ENCODE results near the gene PRKACB.
"Not testable (repeated sequence)": the region's sequence is repeated elsewhere in the genome, so short reads cannot be mapped to it uniquely, and the experiment has no call there.

Gene PRKACB

DNA sequence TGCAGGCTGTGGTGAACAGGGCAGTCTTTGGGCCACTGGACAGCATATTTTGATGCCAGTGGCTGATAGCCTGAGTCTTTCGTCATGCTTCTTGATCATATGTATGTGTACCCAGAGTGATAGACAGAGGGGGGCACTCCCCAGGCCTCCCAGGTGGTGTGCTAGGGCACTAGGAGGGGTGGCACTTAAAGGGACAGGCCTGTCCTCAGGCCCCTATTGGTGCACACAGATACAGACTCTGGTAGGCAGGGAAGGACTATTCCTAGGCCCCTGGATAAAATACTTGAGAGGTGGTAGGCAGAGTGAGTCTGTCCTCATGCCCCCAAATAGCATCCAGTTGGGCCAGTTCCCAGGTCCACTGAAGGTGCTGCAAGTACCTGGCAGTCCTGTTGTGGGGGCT is 80.8 kb downstream of the PRKACB start:
- H3K4me1 ChIP-seq (ENCODE audit: control insufficient read depth in 1 of 2, insufficient read depth in 2 of 2, low read length in 2 of 2), result no peaks in the 10 kb centered on the region
- H3K4me3 ChIP-seq (ENCODE audit: low read depth in 1 of 2, low read length in 2 of 2), result no peak overlapping the region
- H3K27me3 ChIP-seq (ENCODE audit: low read depth, low read length), result no peaks in the 10 kb centered on the region
- H3K9me3 ChIP-seq (ENCODE audit: control insufficient read depth in 1 of 2, low read length in 2 of 2), result peaks cover 0 to 3% of the 10 kb centered on the region in 2 donors
- no peaks in the 10 kb centered on the region for H3K36me3 ChIP-seq (ENCODE audit: control insufficient read depth in 1 of 2, insufficient read depth in 2 of 2, low read length in 2 of 2)
- H3K27ac ChIP-seq (ENCODE audit: low read length), result no peak overlapping the region

- no peaks in the 10 kb centered on the region for H3K4me1 ChIP-seq (ENCODE audit: control insufficient read depth in 1 of 2, insufficient read depth in 2 of 2, low read length in 2 of 2)
- no peaks in the 10 kb centered on the region for H3K9me3 ChIP-seq (ENCODE audit: control insufficient read depth in 1 of 2, low read length in 2 of 2)
- H3K4me3 ChIP-seq (ENCODE audit: low read depth in 1 of 2, low read length in 2 of 2), result no peak overlapping the region
- no peak overlapping the region for H3K27ac ChIP-seq (ENCODE audit: low read length)
- no peaks in the 10 kb centered on the region for H3K36me3 ChIP-seq (ENCODE audit: control insufficient read depth in 1 of 2, insufficient read depth in 2 of 2, low read length in 2 of 2)
- no peaks in the 10 kb centered on the region for H3K27me3 ChIP-seq (ENCODE audit: low read depth, low read length)
These were observed 81.6 kb downstream of the PRKACB start for GRCh38 chr1:84225646-84226045.

DNA sequence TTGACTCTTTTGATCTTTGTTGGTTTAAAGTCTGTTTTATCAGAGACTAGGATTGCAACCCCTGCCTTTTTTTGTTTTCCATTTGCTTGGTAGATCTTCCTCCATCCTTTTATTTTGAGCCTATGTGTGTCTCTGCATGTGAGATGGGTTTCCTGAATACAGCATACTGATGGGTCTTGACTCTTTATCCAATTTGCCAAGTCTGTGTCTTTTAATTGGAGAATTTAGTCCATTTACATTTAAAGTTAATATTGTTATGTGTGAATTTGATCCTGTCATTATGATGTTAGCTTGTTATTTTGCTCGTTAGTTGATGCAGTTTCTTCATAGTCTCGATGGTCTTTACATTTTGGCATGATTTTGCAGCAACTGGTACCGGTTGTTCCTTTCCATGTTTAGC is 88.6 kb downstream of the PRKACB start:
- H3K36me3 ChIP-seq (ENCODE audit: control insufficient read depth in 1 of 2, insufficient read depth in 2 of 2, low read length in 2 of 2), result peaks cover 4 to 13% of the 10 kb centered on the region in 2 donors
- not testable (repeated sequence) for H3K9me3 ChIP-seq (ENCODE audit: control insufficient read depth in 1 of 2, low read length in 2 of 2); H3K4me3 ChIP-seq (ENCODE audit: low read depth in 1 of 2, low read length in 2 of 2); H3K27me3 ChIP-seq (ENCODE audit: low read depth, low read length); H3K4me1 ChIP-seq (ENCODE audit: control insufficient read depth in 1 of 2, insufficient read depth in 2 of 2, low read length in 2 of 2); H3K27ac ChIP-seq (ENCODE audit: low read length)

DNA sequence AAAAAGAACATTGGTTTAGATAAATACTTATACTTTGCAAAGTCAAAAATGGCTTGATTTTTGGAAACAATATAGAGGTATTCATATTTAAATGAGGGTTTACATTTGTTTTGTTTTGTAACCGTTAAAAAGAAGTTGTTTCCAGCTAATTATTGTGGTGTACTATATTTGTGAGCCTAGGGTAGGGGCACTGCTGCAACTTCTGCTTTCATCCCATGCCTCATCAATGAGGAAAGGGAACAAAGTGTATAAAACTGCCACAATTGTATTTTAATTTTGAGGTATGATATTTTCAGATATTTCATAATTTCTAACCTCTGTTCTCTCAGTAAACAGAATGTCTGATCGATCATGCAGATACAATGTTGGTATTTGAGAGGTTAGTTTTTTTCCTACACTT is 92.2 kb downstream of the PRKACB start:
- no peaks in the 10 kb centered on the region for H3K9me3 ChIP-seq (ENCODE audit: control insufficient read depth in 1 of 2, low read length in 2 of 2)
- H3K36me3 ChIP-seq (ENCODE audit: control insufficient read depth in 1 of 2, insufficient read depth in 2 of 2, low read length in 2 of 2), result peaks cover 12 to 32% of the 10 kb centered on the region in 2 donors
- H3K27me3 ChIP-seq (ENCODE audit: low read depth, low read length), result no peaks in the 10 kb centered on the region
- no peaks in the 10 kb centered on the region for H3K4me1 ChIP-seq (ENCODE audit: control insufficient read depth in 1 of 2, insufficient read depth in 2 of 2, low read length in 2 of 2)
- H3K27ac ChIP-seq (ENCODE audit: low read length), result no peak overlapping the region
- no peak overlapping the region for H3K4me3 ChIP-seq (ENCODE audit: low read depth in 1 of 2, low read length in 2 of 2)

DNA sequence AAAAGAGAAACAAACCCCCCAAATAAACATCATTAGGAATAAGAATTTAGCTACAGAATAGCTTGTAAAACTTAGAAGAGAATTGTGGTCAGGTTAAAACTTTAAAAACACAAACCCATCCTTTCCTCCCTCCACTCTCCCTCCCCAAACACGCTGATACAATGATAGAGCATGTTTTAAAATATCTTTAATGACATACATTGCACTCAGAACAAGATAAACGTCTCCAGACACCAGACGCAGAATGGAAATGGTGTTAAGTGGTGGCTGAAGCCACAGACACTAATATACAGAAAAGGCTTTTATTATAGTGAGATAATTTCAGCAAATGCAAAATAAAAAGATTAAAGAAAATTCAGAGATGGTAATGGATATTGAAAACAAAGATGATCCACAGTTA is 98.6 kb downstream of the PRKACB start:
- Histone ChIP-seq H3K4me1 (ENCODE audit: control insufficient read depth in 1 of 2, insufficient read depth in 2 of 2, low read length in 2 of 2) (no peaks in the 10 kb centered on the region), H3K4me3 (ENCODE audit: low read depth in 1 of 2, low read length in 2 of 2) (no peak overlapping the region), H3K36me3 (ENCODE audit: control insufficient read depth in 1 of 2, insufficient read depth in 2 of 2, low read length in 2 of 2) (peaks cover 8 to 19% of the 10 kb centered on the region in 2 donors), H3K9me3 (ENCODE audit: control insufficient read depth in 1 of 2, low read length in 2 of 2) (peaks cover 0 to 2% of the 10 kb centered on the region in 2 donors), H3K27me3 (ENCODE audit: low read depth, low read length) (no peaks in the 10 kb centered on the region), H3K27ac (ENCODE audit: low read length) (no peak overlapping the region)

DNA sequence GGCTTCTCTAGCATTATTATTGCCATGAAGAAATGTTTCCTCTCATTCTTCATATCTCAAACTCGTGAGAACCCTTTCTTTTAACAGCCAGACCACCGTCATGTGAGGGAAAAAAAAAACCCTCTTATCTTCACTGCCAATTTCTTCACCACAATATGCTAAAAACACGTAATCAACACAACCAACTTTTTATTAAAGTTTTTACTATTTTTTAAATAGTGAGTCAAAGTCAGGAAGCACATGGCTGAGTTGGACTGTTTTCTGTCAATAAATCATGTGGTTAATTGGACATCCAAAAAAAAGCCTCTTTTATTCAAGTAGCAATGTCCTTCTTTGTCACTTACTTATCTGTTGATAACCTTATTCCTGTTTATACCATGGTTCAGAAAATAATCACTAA is 101.5 kb downstream of the PRKACB start:
- H3K9me3 ChIP-seq (ENCODE audit: control insufficient read depth in 1 of 2, low read length in 2 of 2), result peaks cover 0 to 2% of the 10 kb centered on the region in 2 donors
- H3K27ac ChIP-seq (ENCODE audit: low read length), result no peak overlapping the region
- H3K36me3 ChIP-seq (ENCODE audit: control insufficient read depth in 1 of 2, insufficient read depth in 2 of 2, low read length in 2 of 2), result no peaks in the 10 kb centered on the region
- H3K4me1 ChIP-seq (ENCODE audit: control insufficient read depth in 1 of 2, insufficient read depth in 2 of 2, low read length in 2 of 2), result no peaks in the 10 kb centered on the region
- no peaks in the 10 kb centered on the region for H3K27me3 ChIP-seq (ENCODE audit: low read depth, low read length)
- no peak overlapping the region for H3K4me3 ChIP-seq (ENCODE audit: low read depth in 1 of 2, low read length in 2 of 2)

DNA sequence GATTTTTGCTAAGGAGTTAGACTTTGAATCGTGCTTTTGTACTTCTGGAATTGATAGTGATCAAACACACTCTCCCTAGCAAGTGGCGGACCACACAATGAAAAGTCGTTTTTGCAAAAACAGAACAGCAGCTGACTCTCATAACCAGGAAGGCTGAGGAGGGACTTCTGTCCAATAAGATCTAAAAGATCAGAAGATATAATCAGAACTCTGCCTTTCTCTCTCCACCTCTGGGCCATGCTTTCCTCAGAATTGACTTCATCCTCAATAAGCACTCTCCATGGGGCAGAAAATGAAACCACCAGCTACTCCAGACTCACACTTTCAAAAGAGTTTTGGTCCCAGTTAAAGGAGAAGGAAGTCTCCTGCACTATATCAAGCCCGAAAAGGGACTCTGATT is 102.1 kb downstream of the PRKACB start:
- H3K27ac ChIP-seq (ENCODE audit: low read length), result no peak overlapping the region
- H3K4me3 ChIP-seq (ENCODE audit: low read depth in 1 of 2, low read length in 2 of 2), result no peak overlapping the region
- H3K9me3 ChIP-seq (ENCODE audit: control insufficient read depth in 1 of 2, low read length in 2 of 2), result peaks cover 0 to 2% of the 10 kb centered on the region in 2 donors

GRCh38 chr1:84247425-84248220 is 103.6 kb downstream of the PRKACB start:
- H3K4me1 ChIP-seq (ENCODE audit: control insufficient read depth in 1 of 2, insufficient read depth in 2 of 2, low read length in 2 of 2), result no peaks in the 10 kb centered on the region
- H3K36me3 ChIP-seq (ENCODE audit: control insufficient read depth in 1 of 2, insufficient read depth in 2 of 2, low read length in 2 of 2), result no peaks in the 10 kb centered on the region
- H3K27ac ChIP-seq (ENCODE audit: low read length), result no peak overlapping the region
- no peak overlapping the region for H3K4me3 ChIP-seq (ENCODE audit: low read depth in 1 of 2, low read length in 2 of 2)
- no peaks in the 10 kb centered on the region for H3K27me3 ChIP-seq (ENCODE audit: low read depth, low read length)
- no peaks in the 10 kb centered on the region for H3K9me3 ChIP-seq (ENCODE audit: control insufficient read depth in 1 of 2, low read length in 2 of 2)

More for the DNA sequence above, 102.1 kb downstream of the PRKACB start:
- no peaks in the 10 kb centered on the region for H3K4me1 ChIP-seq (ENCODE audit: control insufficient read depth in 1 of 2, insufficient read depth in 2 of 2, low read length in 2 of 2)
- H3K36me3 ChIP-seq (ENCODE audit: control insufficient read depth in 1 of 2, insufficient read depth in 2 of 2, low read length in 2 of 2), result no peaks in the 10 kb centered on the region
- no peaks in the 10 kb centered on the region for H3K27me3 ChIP-seq (ENCODE audit: low read depth, low read length)

DNA sequence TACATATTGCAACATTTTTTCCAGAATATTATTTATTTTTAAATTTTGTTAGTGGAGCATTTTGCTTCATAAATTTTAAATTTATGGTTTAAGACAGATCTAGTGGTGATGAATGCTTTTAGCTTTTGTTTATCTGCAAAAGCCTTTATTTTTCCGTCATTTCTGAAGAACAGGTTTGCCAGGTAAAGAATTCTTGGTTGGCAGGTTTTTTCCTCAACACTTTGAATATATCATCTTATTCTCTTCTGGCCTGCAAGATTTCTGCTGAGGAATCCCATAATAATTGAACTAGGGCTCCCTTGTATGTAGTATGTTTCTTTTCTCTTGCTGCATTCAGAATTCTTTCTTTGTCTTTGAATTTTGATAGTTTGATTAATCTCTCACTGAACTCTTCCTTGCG is 106.6 kb downstream of the PRKACB start:
- H3K27ac ChIP-seq (ENCODE audit: low read length), result no peak overlapping the region
- no peaks in the 10 kb centered on the region for H3K9me3 ChIP-seq (ENCODE audit: control insufficient read depth in 1 of 2, low read length in 2 of 2)
- H3K4me1 ChIP-seq (ENCODE audit: control insufficient read depth in 1 of 2, insufficient read depth in 2 of 2, low read length in 2 of 2), result peaks cover 6% of the 10 kb centered on the region in 2 donors
- H3K27me3 ChIP-seq (ENCODE audit: low read depth, low read length), result no peaks in the 10 kb centered on the region
- no peaks in the 10 kb centered on the region for H3K36me3 ChIP-seq (ENCODE audit: control insufficient read depth in 1 of 2, insufficient read depth in 2 of 2, low read length in 2 of 2)
- H3K4me3 ChIP-seq (ENCODE audit: low read depth in 1 of 2, low read length in 2 of 2), result no peak overlapping the region

- H3K27ac ChIP-seq (ENCODE audit: low read length), result no peak overlapping the region
- H3K36me3 ChIP-seq (ENCODE audit: control insufficient read depth in 1 of 2, insufficient read depth in 2 of 2, low read length in 2 of 2), result no peaks in the 10 kb centered on the region
- no peaks in the 10 kb centered on the region for H3K27me3 ChIP-seq (ENCODE audit: low read depth, low read length)
- H3K4me3 ChIP-seq (ENCODE audit: low read depth in 1 of 2, low read length in 2 of 2), result no peak overlapping the region
- H3K9me3 ChIP-seq (ENCODE audit: control insufficient read depth in 1 of 2, low read length in 2 of 2), result no peaks in the 10 kb centered on the region
- H3K4me1 ChIP-seq (ENCODE audit: control insufficient read depth in 1 of 2, insufficient read depth in 2 of 2, low read length in 2 of 2), result peaks cover 6% of the 10 kb centered on the region in 2 donors
These were observed 109.0 kb downstream of the PRKACB start for GRCh38 chr1:84253036-84253435.

DNA sequence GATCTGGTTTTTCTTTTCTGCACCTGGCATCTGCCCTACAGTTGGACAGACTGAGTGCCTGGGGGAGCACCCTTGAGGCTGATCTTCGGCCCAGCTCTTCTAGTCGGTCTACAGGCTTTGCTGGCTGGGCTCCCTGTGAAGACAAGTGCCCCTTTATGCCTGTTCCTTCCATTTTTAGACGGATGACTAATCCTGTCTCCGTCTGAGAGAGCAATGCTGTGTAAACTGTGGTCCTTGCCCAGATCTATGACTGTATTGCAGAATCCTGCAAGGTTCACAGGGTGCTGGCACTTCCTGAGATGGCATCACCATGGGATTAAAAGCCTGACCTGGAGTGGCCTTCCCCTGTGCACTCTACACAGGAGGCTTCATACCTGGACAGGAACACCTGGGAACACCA is 109.8 kb downstream of the PRKACB start:
- Histone ChIP-seq H3K27ac (ENCODE audit: low read length) (no peak overlapping the region), H3K27me3 (ENCODE audit: low read depth, low read length) (no peaks in the 10 kb centered on the region), H3K9me3 (ENCODE audit: control insufficient read depth in 1 of 2, low read length in 2 of 2) (no peaks in the 10 kb centered on the region), H3K4me1 (ENCODE audit: control insufficient read depth in 1 of 2, insufficient read depth in 2 of 2, low read length in 2 of 2) (peaks cover 6% of the 10 kb centered on the region in 2 donors), H3K36me3 (ENCODE audit: control insufficient read depth in 1 of 2, insufficient read depth in 2 of 2, low read length in 2 of 2) (no peaks in the 10 kb centered on the region), H3K4me3 (ENCODE audit: low read depth in 1 of 2, low read length in 2 of 2) (no peak overlapping the region)

DNA sequence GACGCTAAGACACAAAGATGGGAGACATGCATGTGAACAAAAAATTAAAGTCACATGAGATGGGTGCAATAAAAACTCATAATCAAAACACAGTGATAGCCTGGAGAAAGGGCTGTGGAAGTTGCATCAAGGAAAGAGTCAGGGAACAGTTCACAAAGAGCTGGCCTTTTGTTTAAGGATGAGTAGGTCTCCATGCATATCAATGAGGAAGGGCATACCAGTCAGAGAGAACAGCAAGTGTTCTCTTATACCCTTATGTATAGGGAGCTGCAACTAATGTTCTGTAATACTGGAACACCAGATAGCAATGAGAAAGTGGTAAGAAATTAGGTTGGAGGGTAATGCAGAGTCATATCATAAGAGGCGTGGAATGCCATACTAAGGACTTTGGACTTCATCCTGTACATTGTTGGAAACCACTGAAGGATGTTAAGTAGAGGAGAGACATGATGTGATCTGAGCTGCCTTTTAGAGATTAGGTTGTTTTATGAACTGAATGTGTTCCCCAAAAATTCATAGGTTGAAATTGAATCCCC is 110.7 kb downstream of the PRKACB start:
- H3K9me3 ChIP-seq (ENCODE audit: control insufficient read depth in 1 of 2, low read length in 2 of 2), result no peaks in the 10 kb centered on the region
- no peaks in the 10 kb centered on the region for H3K36me3 ChIP-seq (ENCODE audit: control insufficient read depth in 1 of 2, insufficient read depth in 2 of 2, low read length in 2 of 2)
- no peaks in the 10 kb centered on the region for H3K27me3 ChIP-seq (ENCODE audit: low read depth, low read length)
- H3K27ac ChIP-seq (ENCODE audit: low read length), result no peak overlapping the region
- H3K4me1 ChIP-seq (ENCODE audit: control insufficient read depth in 1 of 2, insufficient read depth in 2 of 2, low read length in 2 of 2), result peaks cover 6% of the 10 kb centered on the region in 2 donors
- no peak overlapping the region for H3K4me3 ChIP-seq (ENCODE audit: low read depth in 1 of 2, low read length in 2 of 2)

All from muscle layer of duodenum (tissue), 2 donors.